ENCODE results near the gene TCP11.

Gene TCP11

GRCh38 chr6:35081426-35081851 lies 59.7 kb downstream of the TCP11 start:
- no peak for TF ChIP-seq CTCF (IDR thresholded peaks at IDR 0.05; ENCODE audit: borderline replicate concordance, insufficient read depth, low read depth, low read length)
- no peak overlapping the region for H3K4me3 ChIP-seq (ENCODE audit: low read depth, low read length)

DNA sequence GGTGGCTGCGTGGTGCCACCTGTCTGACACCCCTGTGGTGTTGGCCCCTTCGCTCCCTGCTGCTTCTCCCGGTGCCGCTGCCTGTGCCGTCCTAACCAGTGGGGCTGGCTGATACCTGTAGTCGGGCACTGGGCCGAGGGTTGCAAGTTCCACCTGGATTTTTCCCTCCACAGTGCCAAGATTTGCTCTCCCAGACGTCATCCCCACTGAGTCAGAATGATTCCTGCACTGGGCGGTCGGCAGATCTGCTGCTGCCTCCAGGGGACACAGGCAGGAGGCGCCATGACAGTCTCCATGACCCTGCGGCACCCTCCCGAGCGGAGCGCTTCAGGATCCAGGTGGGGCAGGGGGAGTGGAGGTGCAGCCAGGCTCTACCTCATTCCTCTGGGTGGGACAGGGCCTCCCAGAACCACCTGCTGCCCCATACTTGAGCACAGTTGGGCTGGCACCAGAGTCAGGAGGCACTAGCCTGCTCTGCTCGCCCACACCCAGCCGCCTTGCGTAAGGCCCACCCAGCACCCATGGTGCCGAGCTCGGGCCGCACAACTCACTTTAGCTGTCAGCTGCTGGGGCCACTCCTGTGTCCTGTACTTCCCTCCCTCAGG lies 60.2 kb downstream of the TCP11 start:
- TF ChIP-seq CTCF (IDR thresholded peaks at IDR 0.05; ENCODE audit: borderline replicate concordance, insufficient read depth, low read depth, low read length), result no peak
- no peak overlapping the region for H3K4me3 ChIP-seq (ENCODE audit: low read depth, low read length)

DNA sequence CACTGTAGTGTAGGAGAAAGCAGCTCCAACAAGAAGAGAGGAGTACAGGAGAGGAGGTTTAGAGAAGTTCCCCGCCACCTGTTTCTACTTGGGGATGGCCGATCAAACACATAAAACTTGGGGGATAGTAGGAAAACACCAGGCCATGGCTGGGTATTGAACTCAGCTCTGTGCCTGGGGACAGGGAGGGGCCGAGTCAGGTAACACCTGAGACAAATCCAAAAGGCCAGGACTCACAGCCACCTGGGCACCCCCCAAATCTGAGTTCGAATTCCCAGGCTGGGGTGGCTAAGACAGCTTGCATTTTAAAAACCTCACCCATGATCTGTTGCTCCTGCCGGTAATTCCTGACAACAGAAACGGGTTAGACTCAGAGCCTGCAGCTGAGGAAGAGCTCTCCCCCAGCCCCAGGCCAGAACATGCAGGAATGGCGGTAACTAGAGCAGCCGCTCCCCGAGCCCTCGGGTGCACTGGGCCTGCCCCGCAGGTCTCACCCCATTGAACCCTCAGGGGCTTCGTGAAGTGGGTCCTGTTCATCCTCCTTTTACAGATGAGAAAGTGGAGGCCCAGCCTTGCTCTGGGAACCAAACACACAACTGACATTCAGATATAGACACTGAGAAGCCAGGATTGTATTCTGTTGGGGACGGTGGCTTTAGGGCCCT lies 61.0 kb downstream of the TCP11 start:
- no peak for TF ChIP-seq CTCF (IDR thresholded peaks at IDR 0.05; ENCODE audit: borderline replicate concordance, insufficient read depth, low read depth, low read length)
- H3K4me3 ChIP-seq (ENCODE audit: low read depth, low read length), result no peak overlapping the region

- TF ChIP-seq CTCF (IDR thresholded peaks at IDR 0.05; ENCODE audit: borderline replicate concordance, insufficient read depth, low read depth, low read length), result no peak
Measured at GRCh38 chr6:35079311-35080000, 61.7 kb downstream of the TCP11 start.

GRCh38 chr6:35078896-35079295 lies 62.2 kb downstream of the TCP11 start:
- H3K4me3 ChIP-seq (ENCODE audit: low read depth, low read length), result no peak overlapping the region
- TF ChIP-seq CTCF (IDR thresholded peaks at IDR 0.05; ENCODE audit: borderline replicate concordance, insufficient read depth, low read depth, low read length), result no peak

More at GRCh38 chr6:35079311-35080000, 61.7 kb downstream of the TCP11 start:
- no peak overlapping the region for H3K4me3 ChIP-seq (ENCODE audit: low read depth, low read length)

DNA sequence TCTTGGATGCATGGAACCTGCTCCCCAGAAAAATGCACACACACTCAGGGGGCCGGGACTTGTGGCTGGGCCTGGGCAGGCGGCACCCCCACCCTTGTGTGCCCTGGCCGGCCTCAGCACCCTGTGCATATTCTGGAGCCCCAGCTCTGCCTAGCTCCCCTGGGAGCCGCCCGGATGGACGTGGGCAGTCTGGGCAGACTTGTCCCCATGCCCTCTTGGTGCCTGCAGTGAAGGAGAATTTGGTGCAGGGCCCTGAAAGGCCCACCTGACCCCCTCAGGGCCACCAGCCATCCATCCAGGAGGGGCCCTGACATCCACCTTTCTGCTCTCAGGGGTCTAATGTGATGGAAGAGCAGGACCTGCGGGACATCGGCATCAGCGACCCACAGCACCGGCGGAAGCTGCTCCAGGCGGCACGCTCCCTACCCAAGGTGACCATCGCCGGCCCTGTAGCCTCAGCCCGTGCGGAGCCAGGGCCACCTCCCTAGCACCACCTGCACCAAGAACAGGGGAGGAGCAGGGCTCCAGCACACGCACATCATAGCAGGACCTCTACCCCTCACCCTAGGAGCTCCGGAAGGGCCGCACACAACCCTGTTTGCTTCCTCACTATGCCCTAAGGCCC lies 62.8 kb downstream of the TCP11 start:
- TF ChIP-seq CTCF (IDR thresholded peaks at IDR 0.05; ENCODE audit: borderline replicate concordance, insufficient read depth, low read depth, low read length), result no peak
- H3K4me3 ChIP-seq (ENCODE audit: low read depth, low read length), result no peak overlapping the region

Data from GM12875 (cell line).